KOPT-K1 (cell line): ENCODE results near the gene FOXP4.

Source experiments
- H3K27ac ChIP-seq: fragments of 200-600 bp; sonication (generic); 2 replicates; pipeline ENCODE4 v1.5.1; 2016; ENCODE audit warnings: antibody characterized with exemption, mild to moderate bottlenecking, low read depth, low read length; ENCODE audit not compliant: poor library complexity, severe bottlenecking
- H3K36me3 ChIP-seq: fragments of 200-600 bp; sonication (generic); 2 replicates; pipeline ENCODE4 v1.5.1; 2017; ENCODE audit warnings: antibody characterized with exemption, mild to moderate bottlenecking, low read length, moderate library complexity; ENCODE audit not compliant: insufficient read depth
- H3K9me3 ChIP-seq: fragments of 200-600 bp; sonication (generic); 2 replicates; pipeline ENCODE4 v1.5.1; 2017; ENCODE audit warnings: antibody characterized with exemption, low read length, mild to moderate bottlenecking; ENCODE audit not compliant: insufficient read depth, poor library complexity, severe bottlenecking

The FOXP4 gene, protein sequence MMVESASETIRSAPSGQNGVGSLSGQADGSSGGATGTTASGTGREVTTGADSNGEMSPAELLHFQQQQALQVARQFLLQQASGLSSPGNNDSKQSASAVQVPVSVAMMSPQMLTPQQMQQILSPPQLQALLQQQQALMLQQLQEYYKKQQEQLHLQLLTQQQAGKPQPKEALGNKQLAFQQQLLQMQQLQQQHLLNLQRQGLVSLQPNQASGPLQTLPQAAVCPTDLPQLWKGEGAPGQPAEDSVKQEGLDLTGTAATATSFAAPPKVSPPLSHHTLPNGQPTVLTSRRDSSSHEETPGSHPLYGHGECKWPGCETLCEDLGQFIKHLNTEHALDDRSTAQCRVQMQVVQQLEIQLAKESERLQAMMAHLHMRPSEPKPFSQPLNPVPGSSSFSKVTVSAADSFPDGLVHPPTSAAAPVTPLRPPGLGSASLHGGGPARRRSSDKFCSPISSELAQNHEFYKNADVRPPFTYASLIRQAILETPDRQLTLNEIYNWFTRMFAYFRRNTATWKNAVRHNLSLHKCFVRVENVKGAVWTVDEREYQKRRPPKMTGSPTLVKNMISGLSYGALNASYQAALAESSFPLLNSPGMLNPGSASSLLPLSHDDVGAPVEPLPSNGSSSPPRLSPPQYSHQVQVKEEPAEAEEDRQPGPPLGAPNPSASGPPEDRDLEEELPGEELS

DNA sequence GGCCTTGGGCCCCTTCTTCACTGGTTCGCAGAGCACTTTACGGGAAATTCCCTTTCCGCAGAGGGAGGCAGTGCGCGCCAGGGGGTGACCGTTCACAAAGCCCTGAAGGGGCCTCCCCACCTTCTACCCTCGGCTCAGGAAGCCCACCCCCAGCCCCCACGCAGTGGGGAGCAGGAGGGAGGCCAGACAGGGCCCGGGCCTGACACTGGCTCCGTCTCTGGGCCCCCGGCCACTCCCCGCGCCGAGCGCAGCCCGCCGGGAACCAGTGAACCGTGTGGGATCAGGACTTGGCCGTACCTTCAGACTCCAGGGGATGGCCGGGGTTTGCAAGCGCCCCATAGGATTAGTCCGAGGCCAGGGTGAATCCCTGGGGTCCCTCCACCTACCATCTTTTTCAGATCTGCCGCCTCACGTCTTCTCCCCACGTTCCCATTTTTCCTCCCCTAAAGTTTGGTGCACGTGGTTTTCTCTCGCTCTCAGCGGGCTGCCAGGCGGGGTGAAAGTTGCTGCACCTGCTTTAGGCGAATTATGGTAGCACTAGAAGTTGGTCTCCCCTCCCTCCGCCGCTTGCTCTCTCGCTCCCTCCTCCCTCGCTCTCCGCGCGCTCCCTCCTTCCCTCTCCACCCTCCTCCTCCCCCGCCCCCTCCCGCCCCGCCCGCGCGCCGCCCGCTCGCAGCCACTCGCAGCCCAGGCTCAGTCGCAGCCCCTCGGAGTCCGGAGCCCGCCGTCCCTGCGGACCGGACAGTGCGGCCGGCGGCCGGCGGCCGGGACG is at the start of gene FOXP4:
Gene FOXP4, plus strand, starts transcription at position 679 of the 772 bp plus-strand sequence. CDS start 19,380 bp downstream, outside the sequence.
- peaks cover 3% of the 10 kb centered on the region; the same call in 1 of the 2 replicates for H3K36me3 ChIP-seq
- peak within 1 kb of the TSS; percentile 74 for H3K27ac ChIP-seq

GRCh38 chr6:41497573-41497972 is 48.6 kb upstream of the FOXP4 start:
- H3K27ac ChIP-seq, result no peak overlapping the region
- no peaks in the 10 kb centered on the region for H3K9me3 ChIP-seq
- no peaks in the 10 kb centered on the region for H3K36me3 ChIP-seq

More for the DNA sequence above, at the start of gene FOXP4:
- no peaks in the 10 kb centered on the region for H3K9me3 ChIP-seq

GRCh38 chr6:41497994-41498393 is 48.2 kb upstream of the FOXP4 start:
- Histone ChIP-seq H3K27ac (no peak overlapping the region), H3K36me3 (no peaks in the 10 kb centered on the region), H3K9me3 (no peaks in the 10 kb centered on the region)

- H3K36me3 ChIP-seq, result no peaks in the 10 kb centered on the region
- H3K9me3 ChIP-seq, result no peaks in the 10 kb centered on the region
- no peak overlapping the region for H3K27ac ChIP-seq
Measured at GRCh38 chr6:41498968-41499599, 47.1 kb upstream of the FOXP4 start.

GRCh38 chr6:41500561-41500960 is 45.6 kb upstream of the FOXP4 start:
- Histone ChIP-seq H3K36me3 (no peaks in the 10 kb centered on the region), H3K9me3 (no peaks in the 10 kb centered on the region), H3K27ac (no peak overlapping the region)

DNA sequence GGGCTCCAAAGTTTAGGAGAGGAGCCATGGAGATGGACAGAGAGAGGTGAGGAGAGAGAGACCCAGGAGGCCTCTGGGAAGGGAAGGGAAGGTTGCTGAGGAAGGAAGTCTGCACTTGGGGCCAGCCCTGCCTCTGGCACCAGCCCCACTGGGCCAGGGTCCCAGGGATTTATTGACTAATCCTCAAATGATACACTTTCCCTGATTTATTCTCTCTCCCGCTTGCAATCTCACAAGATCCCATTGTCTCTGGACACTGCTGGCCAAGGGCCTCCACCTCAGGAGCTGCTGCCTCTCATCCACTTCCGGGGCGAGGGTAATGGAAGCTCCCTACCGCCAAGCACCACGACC is 43.6 kb upstream of the FOXP4 start:
- no peak overlapping the region for H3K27ac ChIP-seq
- H3K36me3 ChIP-seq, result no peaks in the 10 kb centered on the region
- H3K9me3 ChIP-seq, result no peaks in the 10 kb centered on the region

DNA sequence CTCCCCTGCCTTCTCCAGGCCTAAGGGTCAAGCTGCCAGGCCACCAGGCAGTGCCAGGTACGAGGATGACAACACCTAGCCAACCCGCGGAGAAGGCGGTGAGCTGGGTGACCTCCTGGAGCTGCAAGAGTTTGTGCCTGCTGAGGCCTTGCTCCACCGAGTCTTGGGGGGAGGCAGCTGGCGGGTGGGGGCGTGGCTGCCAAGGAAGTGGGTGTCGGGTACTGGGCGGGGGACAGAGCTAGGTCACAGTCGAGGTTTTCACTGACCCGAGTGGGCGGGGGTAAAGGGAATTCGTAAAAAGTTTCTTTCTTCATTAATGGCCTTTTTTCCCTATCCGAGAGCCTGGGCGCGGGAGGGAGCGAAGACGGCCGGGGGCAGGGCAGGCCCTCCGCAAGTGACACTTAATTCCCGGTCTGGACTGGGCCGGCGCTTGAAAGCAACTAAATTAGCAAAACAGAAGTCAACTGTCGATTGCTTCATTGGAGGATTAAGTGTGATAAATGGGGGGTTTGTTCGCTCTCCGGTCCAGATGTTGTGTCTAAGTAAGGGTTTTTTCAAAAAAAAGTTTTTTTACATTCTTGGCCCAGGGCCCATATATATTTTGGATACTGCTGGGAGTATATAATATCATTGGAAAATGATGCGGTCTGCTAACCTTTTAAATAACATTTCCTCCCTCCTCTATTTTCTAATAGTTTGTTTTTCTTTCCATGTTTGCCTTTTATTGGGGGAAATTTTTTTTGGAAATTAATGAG is 43.1 kb upstream of the FOXP4 start:
- H3K9me3 ChIP-seq, result no peaks in the 10 kb centered on the region
- no peak overlapping the region for H3K27ac ChIP-seq
- no peaks in the 10 kb centered on the region for H3K36me3 ChIP-seq

GRCh38 chr6:41503827-41504465 is 42.2 kb upstream of the FOXP4 start:
- no peaks in the 10 kb centered on the region for H3K36me3 ChIP-seq
- no peak overlapping the region for H3K27ac ChIP-seq

GRCh38 chr6:41504466-41505121 is 41.6 kb upstream of the FOXP4 start:
- no peaks in the 10 kb centered on the region for H3K9me3 ChIP-seq
- no peaks in the 10 kb centered on the region for H3K36me3 ChIP-seq
- H3K27ac ChIP-seq, result no peak overlapping the region

More at GRCh38 chr6:41503827-41504465, 42.2 kb upstream of the FOXP4 start:
- H3K9me3 ChIP-seq, result no peaks in the 10 kb centered on the region

DNA sequence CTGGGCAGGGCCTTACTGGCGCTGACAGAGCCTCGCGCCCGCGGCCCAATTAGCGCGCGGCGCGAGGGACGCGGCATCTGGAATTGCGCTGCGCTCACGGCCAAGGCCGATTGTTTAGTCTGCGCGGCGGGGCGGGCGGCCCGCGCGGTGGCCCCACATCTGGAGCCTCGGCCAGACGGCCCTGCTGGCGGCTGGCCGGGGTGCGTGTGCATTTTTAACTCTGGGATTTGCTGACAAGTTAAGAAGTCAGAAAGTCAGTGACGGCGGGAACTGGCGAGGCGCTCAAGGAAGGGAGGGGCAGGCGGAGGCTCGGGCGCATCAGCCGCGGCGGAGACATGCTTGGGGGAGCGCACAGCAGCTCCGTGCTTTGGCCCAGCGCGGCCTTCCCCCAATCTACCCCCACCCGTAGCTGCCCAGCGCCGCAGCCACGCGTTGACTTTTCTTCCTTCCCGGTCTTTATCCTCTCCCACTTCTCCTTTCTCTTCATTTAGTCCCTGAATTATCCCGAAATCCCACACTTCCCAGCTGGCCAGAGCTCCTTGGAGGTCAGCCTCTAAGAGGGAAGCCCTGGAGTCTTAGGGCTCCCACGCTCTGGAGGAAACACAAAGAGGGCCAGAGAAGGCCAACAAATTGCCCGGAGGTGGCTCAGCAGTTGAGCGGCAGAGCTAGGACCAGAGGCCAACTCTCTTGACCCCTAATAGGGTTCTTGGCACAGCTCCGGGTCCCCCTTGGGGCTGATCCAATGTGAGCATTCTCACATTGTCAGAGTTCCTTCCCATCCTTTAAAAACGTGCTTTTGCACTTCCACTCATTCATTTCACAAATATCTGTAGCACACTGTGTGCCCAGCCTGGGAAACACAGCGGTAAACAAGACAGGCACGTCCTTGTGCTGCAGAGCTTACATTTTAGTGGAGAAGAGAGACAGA is 40.8 kb upstream of the FOXP4 start:
- H3K9me3 ChIP-seq, result no peaks in the 10 kb centered on the region
- H3K27ac ChIP-seq, result no peak overlapping the region
- no peaks in the 10 kb centered on the region for H3K36me3 ChIP-seq

DNA sequence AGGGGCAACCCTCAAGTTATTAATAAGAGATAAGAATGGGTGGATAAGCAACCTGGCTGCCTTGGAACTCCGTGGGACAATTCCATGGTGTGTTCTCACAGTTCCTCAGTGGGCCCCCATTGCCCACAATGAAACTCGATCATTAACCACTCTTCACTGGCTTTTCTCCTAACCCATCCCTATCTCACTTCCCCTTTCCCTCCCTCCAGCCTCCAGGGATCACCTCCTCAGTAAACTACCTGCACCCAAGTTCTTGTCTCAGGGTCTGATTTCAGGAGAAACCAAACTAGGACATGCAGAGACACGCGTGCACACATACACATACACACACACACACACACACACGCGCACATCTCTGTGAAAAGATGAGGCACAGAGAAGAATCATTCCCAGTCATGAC is 37.7 kb upstream of the FOXP4 start:
- Histone ChIP-seq H3K9me3 (no peaks in the 10 kb centered on the region), H3K27ac (no peak overlapping the region), H3K36me3 (no peaks in the 10 kb centered on the region)

DNA sequence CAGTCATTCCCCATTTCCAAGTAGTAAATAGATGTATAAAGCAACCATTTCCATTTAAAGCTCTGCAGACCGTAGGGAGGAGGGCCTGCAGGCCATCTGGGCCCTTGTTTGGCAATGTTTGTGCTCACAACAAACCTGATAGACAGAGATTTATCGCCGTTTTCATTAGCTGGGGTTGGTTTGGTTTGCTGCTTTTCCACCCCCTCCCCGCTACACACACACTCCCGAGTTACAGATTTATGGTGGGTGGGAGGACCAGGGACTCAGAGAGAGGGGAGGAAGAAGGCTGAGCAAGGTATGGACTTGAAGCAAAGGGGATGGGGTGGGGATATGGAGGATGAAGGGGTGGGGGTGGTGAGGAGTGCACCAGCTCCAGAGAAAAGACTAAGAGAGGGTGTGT is 36.6 kb upstream of the FOXP4 start:
- Histone ChIP-seq H3K27ac (no peak overlapping the region), H3K9me3 (no peaks in the 10 kb centered on the region), H3K36me3 (no peaks in the 10 kb centered on the region)
